HEK293 (cell line): ENCODE data around the gene NAXE.

Source experiments
- ATF2 ChIP-seq: fragments of 450-650 bp; formaldehyde crosslinking; IDR thresholded peaks from 2 replicates; pipeline ENCODE4 v1.5.1; 2016; ENCODE audit warnings: missing biosample characterization, missing genetic modification characterization, low read depth
- CTCF ChIP-seq: fragments of 450-650 bp; formaldehyde crosslinking; IDR thresholded peaks from 2 replicates; pipeline ENCODE4 v1.5.1; 2016; ENCODE audit warnings: missing biosample characterization, missing genetic modification characterization
- REST ChIP-seq: fragments of 450-650 bp; formaldehyde crosslinking; IDR thresholded peaks from 2 replicates; pipeline ENCODE4 v1.5.1; 2016; ENCODE audit warnings: missing biosample characterization, missing genetic modification characterization
- ZEB2 ChIP-seq: fragments of 450-650 bp; formaldehyde crosslinking; IDR thresholded peaks from 2 replicates; pipeline ENCODE4 v1.5.1; 2016; ENCODE audit warnings: missing biosample characterization, missing genetic modification characterization
- ZNF121 ChIP-seq: fragments of 450-650 bp; formaldehyde crosslinking; IDR thresholded peaks from 2 replicates; pipeline ENCODE4 v1.5.1; 2016; ENCODE audit warnings: missing biosample characterization, missing genetic modification characterization
- ZNF157 ChIP-seq: fragments of 450-650 bp; formaldehyde crosslinking; IDR thresholded peaks from 2 replicates; pipeline ENCODE4 v1.5.1; 2016; ENCODE audit warnings: missing biosample characterization, missing genetic modification characterization
- ZNF302 ChIP-seq: fragments of 450-650 bp; formaldehyde crosslinking; IDR thresholded peaks from 2 replicates; pipeline ENCODE4 v1.5.1; 2016; ENCODE audit warnings: missing biosample characterization, missing genetic modification characterization, low read depth
- ZNF600 ChIP-seq: fragments of 450-650 bp; formaldehyde crosslinking; IDR thresholded peaks from 2 replicates; pipeline ENCODE4 v1.5.1; 2016; ENCODE audit warnings: missing biosample characterization, missing genetic modification characterization

- TF ChIP-seq ATF2 (tag by site-specific recombination), result no peak
- TF ChIP-seq REST (tag by site-specific recombination), result no peak
- TF ChIP-seq CTCF (tag by site-specific recombination), result no peak
- TF ChIP-seq ZEB2 (tag by site-specific recombination), result no peak
- no peak for TF ChIP-seq ZNF157 (tag by site-specific recombination)
- TF ChIP-seq ZNF302 (tag by site-specific recombination), result no peak
- TF ChIP-seq ZNF121 (tag by site-specific recombination), result no peak
- TF ChIP-seq ZNF600 (tag by site-specific recombination), result no peak
Measured at GRCh38 chr1:156641761-156642264, 50.2 kb downstream of the NAXE start, which contains the start of gene BCAN.
